NT2/D1 (cell line): Measurements from ENCODE around the gene PCSK9.

Experiments
- SUZ12 ChIP-seq: IDR thresholded peaks from 2 replicates; pipeline ENCODE4 v1.6.1; 2011; ENCODE audit not compliant: insufficient read length, insufficient read depth; ENCODE audit errors: extremely low read depth
- YY1 ChIP-seq: IDR thresholded peaks from 2 replicates; pipeline ENCODE4 v1.6.1; 2011; ENCODE audit not compliant: insufficient read length, insufficient read depth
- ZNF274 ChIP-seq: IDR thresholded peaks from 2 replicates; pipeline ENCODE4 v1.6.1; 2011; ENCODE audit warnings: mild to moderate bottlenecking, low read depth, low read length

DNA sequence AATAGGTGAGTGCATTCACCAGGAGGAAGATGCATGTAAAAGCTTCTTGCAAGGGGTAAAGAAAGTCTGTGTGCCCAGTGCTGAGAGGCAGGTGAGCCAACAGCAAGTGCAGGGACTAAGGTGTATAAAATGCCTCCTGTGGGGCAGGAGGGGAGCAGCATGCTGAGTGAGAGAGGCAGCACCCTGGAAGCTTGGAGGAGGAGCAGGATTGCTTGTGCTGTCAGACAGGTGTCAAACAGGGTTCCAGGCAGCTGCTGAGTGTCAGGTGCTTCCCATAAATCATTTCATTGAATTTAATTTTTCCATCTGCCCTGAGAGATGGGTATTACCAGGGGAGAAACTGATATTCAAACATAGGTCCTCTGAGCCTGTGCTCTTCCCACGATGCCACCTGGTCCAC, 26.7 kb upstream of the PCSK9 start:
- TF ChIP-seq SUZ12 (no peak), ZNF274 (no peak), YY1 (no peak)
